ENCODE results near the gene CRYGC.

DNA sequence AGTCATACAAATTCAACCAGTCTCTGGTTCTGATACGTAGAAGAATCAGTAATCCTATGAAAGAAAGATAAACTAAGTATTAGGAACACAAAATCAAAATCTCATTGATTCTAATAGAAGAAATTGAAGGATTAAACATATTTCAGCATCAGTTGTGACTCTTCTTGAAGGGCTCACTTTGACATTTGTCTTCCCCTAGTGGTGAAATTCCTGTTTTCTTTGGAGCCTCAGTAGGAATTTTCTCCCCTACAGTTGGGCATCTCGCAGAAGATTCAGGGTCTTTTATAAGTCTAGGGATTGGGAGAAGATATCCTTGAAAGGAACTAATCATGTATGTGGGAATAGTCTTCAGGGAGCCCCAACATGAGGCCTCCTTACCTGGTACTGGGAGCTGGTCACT, 19.2 kb upstream of the CRYGC start:
- TF ChIP-seq, protein P1, sequence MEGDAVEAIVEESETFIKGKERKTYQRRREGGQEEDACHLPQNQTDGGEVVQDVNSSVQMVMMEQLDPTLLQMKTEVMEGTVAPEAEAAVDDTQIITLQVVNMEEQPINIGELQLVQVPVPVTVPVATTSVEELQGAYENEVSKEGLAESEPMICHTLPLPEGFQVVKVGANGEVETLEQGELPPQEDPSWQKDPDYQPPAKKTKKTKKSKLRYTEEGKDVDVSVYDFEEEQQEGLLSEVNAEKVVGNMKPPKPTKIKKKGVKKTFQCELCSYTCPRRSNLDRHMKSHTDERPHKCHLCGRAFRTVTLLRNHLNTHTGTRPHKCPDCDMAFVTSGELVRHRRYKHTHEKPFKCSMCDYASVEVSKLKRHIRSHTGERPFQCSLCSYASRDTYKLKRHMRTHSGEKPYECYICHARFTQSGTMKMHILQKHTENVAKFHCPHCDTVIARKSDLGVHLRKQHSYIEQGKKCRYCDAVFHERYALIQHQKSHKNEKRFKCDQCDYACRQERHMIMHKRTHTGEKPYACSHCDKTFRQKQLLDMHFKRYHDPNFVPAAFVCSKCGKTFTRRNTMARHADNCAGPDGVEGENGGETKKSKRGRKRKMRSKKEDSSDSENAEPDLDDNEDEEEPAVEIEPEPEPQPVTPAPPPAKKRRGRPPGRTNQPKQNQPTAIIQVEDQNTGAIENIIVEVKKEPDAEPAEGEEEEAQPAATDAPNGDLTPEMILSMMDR (conservative IDR thresholded peaks at IDR 0.05 in 1 of 2, IDR thresholded peaks at IDR 0.05 in 1 of 2; ENCODE audit: low read depth in 1 of 2, low read length in 2 of 2), result no peak
- TF ChIP-seq EZH2 (IDR thresholded peaks at IDR 0.05; ENCODE audit: low read length, missing control alignments), result no peak

Measured in fibroblast of lung (primary cell).